Natural killer cell (primary cell): ENCODE measurements around the gene GOLGA2. TPM values are rescaled to one million over a fixed set of nuclear protein-coding genes. Genes with fewer than 3 reads are reported as not detected.

Experiments used
- ATAC-seq, 3 donors: fragments of 150-1000 bp in 2 of 3; fragments of 200-7000 bp in 1 of 3; cut with Tn5 transposase; 1 replicate in 1 of 3; 2 replicates in 2 of 3; pipeline ENCODE4 v1.10.0; 2021; ENCODE audit warnings: mild to moderate bottlenecking in 2 of 3, moderate library complexity in 2 of 3
- DNase-seq, 2 donors: peaks; one replicate each; pipeline versions ENCODE4 v3.0.0 to v3.0.0-alpha.2; 2013 to 2021; ENCODE audit warnings: mixed read lengths in 1 of 2
- H3K27ac ChIP-seq: one replicate; pipeline ENCODE4 v1.5.1; 2013; ENCODE audit warnings: mild to moderate bottlenecking, low read length
- H3K27me3 ChIP-seq: one replicate; pipeline ENCODE4 v1.6.1; 2013; ENCODE audit warnings: low read length; ENCODE audit not compliant: control insufficient read depth, insufficient read depth
- H3K36me3 ChIP-seq: one replicate; pipeline ENCODE4 v1.6.1; 2013; ENCODE audit warnings: low read length; ENCODE audit not compliant: control insufficient read depth, insufficient read depth
- H3K4me1 ChIP-seq: one replicate; pipeline ENCODE4 v1.6.1; 2013; ENCODE audit warnings: low read length; ENCODE audit not compliant: control insufficient read depth, insufficient read depth
- H3K4me3 ChIP-seq: one replicate; pipeline ENCODE4 v1.5.1; 2013; ENCODE audit warnings: low read length
- H3K9me3 ChIP-seq: one replicate; pipeline ENCODE4 v1.6.1; 2013; ENCODE audit warnings: low read length; ENCODE audit not compliant: control insufficient read depth, insufficient read depth
- H3K27ac Mint-ChIP-seq, 2 donors: one replicate each; pipeline ENCODE4 v1.8.0; 2022; ENCODE audit warnings: mild to moderate bottlenecking in 2 of 2, mixed read lengths in 2 of 2, moderate library complexity in 1 of 2
- H3K27me3 Mint-ChIP-seq, 2 donors: one replicate each; pipeline ENCODE4 v1.8.0; 2022; ENCODE audit warnings: low read depth in 2 of 2, mixed read lengths in 2 of 2
- H3K36me3 Mint-ChIP-seq: one replicate; pipeline ENCODE4 v1.8.0; 2022; ENCODE audit warnings: mixed read lengths
- H3K4me1 Mint-ChIP-seq, 2 donors: one replicate each; pipeline ENCODE4 v1.8.0; 2022; ENCODE audit warnings: mixed read lengths in 2 of 2
- H3K4me3 Mint-ChIP-seq: one replicate; pipeline ENCODE4 v1.8.0; 2022; ENCODE audit warnings: mild to moderate bottlenecking, moderate library complexity, mixed read lengths
- H3K9me3 Mint-ChIP-seq, 2 donors: one replicate each; pipeline ENCODE4 v1.8.0; 2022; ENCODE audit warnings: mixed read lengths in 2 of 2
- CTCF ChIP-seq: fragments of 200-600 bp; IDR thresholded peaks from one replicate; pipeline ENCODE4 v1.8.0; 2022; ENCODE audit warnings: antibody characterized with exemption
- whole genome bisulfite sequencing: methylation state at CpG from one replicate; pipeline ENCODE4 v1.1.7; 2013; ENCODE audit warnings: missing lambda C conversion rate; ENCODE audit not compliant: insufficient coverage; 5-methylcytosine and 5-hydroxymethylcytosine counted together
- intact Hi-C: fragments of 100-400 bp; cut with micrococcal nuclease; formaldehyde crosslinking; loops from one replicate; pipeline ENCODE4 v1.14.2; 2022
- total RNA-seq, 4 donors: library from RNA; stranded (reverse); fragments of 120-200 nt in 1 of 4; gene quantifications; one replicate each; pipeline versions ENCODE4 v1.2.3 to v1.2.4, GENCODE V29; 2013 to 2022

Gene GOLGA2
- total RNA-seq, 3 donors from 2014 or later (not counting 1 experiment from before 2014, with no cell fraction given), result 78.0 to 101 (median 90.9) TPM

GRCh38 chr9:128243215-128244018 lies 32.4 kb downstream of the GOLGA2 start:
- Mint-ChIP-seq H3K27me3 (peaks cover 0 to 11% of the 10 kb centered on the region in 2 donors), H3K9me3 (no peaks in the 10 kb centered on the region), H3K4me1 (peaks cover 14 to 24% of the 10 kb centered on the region in 2 donors), H3K4me3 (no peak overlapping the region), H3K27ac (peak overlapping the region in 1 of 2 donors; percentile 11), H3K36me3 (no peaks in the 10 kb centered on the region)
- Histone ChIP-seq H3K27me3 (no peaks in the 10 kb centered on the region), H3K27ac (no peak overlapping the region), H3K4me3 (no peak overlapping the region), H3K4me1 (peaks cover 33% of the 10 kb centered on the region), H3K36me3 (no peaks in the 10 kb centered on the region), H3K9me3 (no peaks in the 10 kb centered on the region)
- ATAC-seq, result no peak
- no peak for TF ChIP-seq CTCF
- WGBS, result 42% methylated on average over 10 of the region's 13 CpGs
- no peak for DNase-seq
- intact Hi-C loops, result no loop called here

- ATAC-seq, result no peak
- H3K4me3 ChIP-seq, result no peak overlapping the region
- Mint-ChIP-seq H3K4me3 (no peak overlapping the region), H3K9me3 (no peaks in the 10 kb centered on the region), H3K27me3 (peaks cover 0 to 11% of the 10 kb centered on the region in 2 donors), H3K4me1 (peaks cover 14 to 24% of the 10 kb centered on the region in 2 donors), H3K36me3 (no peaks in the 10 kb centered on the region), H3K27ac (no peak overlapping the region)
- DNase-seq, result no peak
- no peak for TF ChIP-seq CTCF
- H3K27me3 ChIP-seq, result no peaks in the 10 kb centered on the region
- H3K4me1 ChIP-seq, result peaks cover 33% of the 10 kb centered on the region
- no peaks in the 10 kb centered on the region for H3K36me3 ChIP-seq
- H3K27ac ChIP-seq, result no peak overlapping the region
- 42% methylated on average over 7 of the region's 7 CpGs for WGBS
- intact Hi-C loops, result no loop called here
- H3K9me3 ChIP-seq, result no peaks in the 10 kb centered on the region
These were observed 33.0 kb downstream of the GOLGA2 start for GRCh38 chr9:128242828-128243214.

GRCh38 chr9:128242124-128242523 lies 33.7 kb downstream of the GOLGA2 start:
- peaks cover 0 to 11% of the 10 kb centered on the region in 2 donors for H3K27me3 Mint-ChIP-seq
- intact Hi-C loops, result no loop called here
- no peak overlapping the region for H3K27ac Mint-ChIP-seq
- peaks cover 33% of the 10 kb centered on the region for H3K4me1 ChIP-seq
- WGBS, result 100% methylated on average over 3 of the region's 4 CpGs
- peaks cover 14 to 24% of the 10 kb centered on the region in 2 donors for H3K4me1 Mint-ChIP-seq
- DNase-seq, result no peak
- no peaks in the 10 kb centered on the region for H3K9me3 Mint-ChIP-seq
- H3K36me3 ChIP-seq, result no peaks in the 10 kb centered on the region
- no peak overlapping the region for H3K4me3 Mint-ChIP-seq
- H3K4me3 ChIP-seq, result no peak overlapping the region
- no peak for TF ChIP-seq CTCF
- no peak overlapping the region for H3K27ac ChIP-seq
- no peak for ATAC-seq
- no peaks in the 10 kb centered on the region for H3K36me3 Mint-ChIP-seq
- H3K27me3 ChIP-seq, result no peaks in the 10 kb centered on the region
- H3K9me3 ChIP-seq, result no peaks in the 10 kb centered on the region
